ENCODE results near the gene RAB35. TPM values are rescaled to one million over a fixed set of nuclear protein-coding genes. Genes with fewer than 3 reads are reported as not detected.

Gene RAB35
- total RNA-seq, 1 donor from 2014 or later: 26.9 TPM

DNA sequence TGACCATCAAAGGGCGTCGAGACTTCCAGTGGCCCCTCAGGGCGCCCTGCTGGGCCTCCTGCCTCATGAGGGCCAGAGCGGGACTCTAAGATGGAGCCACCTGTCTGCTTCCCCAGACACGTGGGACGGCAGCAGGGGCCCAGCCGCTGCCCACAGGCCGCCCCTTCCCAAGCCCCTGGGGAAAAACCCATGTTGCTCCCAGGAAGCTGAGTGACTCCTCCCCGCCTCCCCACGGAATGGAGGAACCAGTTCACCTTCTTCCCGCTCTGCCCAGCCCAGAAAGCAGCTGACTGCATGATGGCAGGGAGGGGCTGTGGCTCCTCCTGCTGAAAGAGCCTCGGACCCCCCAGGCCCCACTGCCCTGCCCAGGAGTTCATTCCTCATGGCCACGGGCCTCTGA lies 14.9 kb downstream of the RAB35 start:
- no peak for FAIRE-seq
- H3K36me3 ChIP-seq (ENCODE audit: control insufficient read depth, insufficient read depth, low read length): peaks cover 33% of the 10 kb centered on the region

DNA sequence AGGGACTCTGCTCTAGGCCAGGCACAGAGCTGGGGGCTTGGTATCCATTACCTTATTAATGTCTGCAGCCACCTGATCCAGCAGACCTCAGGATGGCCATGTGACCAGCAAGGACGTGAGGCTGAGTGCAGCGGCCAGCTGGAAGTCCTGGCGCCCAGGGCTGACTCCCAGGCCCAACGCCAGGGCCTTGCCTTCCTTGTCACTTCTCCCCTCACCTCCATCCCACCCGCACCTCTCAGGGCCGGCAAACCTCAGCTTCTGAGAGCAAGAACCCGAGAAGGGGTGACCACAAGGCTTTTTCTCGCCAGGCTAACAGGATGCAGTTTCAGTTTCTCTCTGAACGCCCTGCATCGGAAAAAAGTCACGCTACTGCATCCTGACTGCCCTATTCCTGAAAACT lies 15.4 kb downstream of the RAB35 start:
- no peak for DNase-seq (ENCODE audit: low read depth)
- H3K4me3 ChIP-seq (ENCODE audit: low read depth, low read length): no peak overlapping the region
- no peak for FAIRE-seq
- H3K36me3 ChIP-seq (ENCODE audit: control insufficient read depth, insufficient read depth, low read length): peaks cover 34% of the 10 kb centered on the region
- H3K27me3 ChIP-seq (ENCODE audit: control insufficient read depth, insufficient read depth, low read length): no peaks in the 10 kb centered on the region
- TF ChIP-seq, protein P1, sequence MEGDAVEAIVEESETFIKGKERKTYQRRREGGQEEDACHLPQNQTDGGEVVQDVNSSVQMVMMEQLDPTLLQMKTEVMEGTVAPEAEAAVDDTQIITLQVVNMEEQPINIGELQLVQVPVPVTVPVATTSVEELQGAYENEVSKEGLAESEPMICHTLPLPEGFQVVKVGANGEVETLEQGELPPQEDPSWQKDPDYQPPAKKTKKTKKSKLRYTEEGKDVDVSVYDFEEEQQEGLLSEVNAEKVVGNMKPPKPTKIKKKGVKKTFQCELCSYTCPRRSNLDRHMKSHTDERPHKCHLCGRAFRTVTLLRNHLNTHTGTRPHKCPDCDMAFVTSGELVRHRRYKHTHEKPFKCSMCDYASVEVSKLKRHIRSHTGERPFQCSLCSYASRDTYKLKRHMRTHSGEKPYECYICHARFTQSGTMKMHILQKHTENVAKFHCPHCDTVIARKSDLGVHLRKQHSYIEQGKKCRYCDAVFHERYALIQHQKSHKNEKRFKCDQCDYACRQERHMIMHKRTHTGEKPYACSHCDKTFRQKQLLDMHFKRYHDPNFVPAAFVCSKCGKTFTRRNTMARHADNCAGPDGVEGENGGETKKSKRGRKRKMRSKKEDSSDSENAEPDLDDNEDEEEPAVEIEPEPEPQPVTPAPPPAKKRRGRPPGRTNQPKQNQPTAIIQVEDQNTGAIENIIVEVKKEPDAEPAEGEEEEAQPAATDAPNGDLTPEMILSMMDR (IDR thresholded peaks at IDR 0.05; ENCODE audit: insufficient read depth, low read length, severe bottlenecking): no peak

More for the DNA sequence above, 14.9 kb downstream of the RAB35 start:
- TF ChIP-seq, protein P1 (IDR thresholded peaks at IDR 0.05; ENCODE audit: insufficient read depth, low read length, severe bottlenecking): no peak
- Histone ChIP-seq H3K27me3 (ENCODE audit: control insufficient read depth, insufficient read depth, low read length) (no peaks in the 10 kb centered on the region), H3K4me3 (ENCODE audit: low read depth, low read length) (no peak overlapping the region)
- DNase-seq (ENCODE audit: low read depth): no peak

DNA sequence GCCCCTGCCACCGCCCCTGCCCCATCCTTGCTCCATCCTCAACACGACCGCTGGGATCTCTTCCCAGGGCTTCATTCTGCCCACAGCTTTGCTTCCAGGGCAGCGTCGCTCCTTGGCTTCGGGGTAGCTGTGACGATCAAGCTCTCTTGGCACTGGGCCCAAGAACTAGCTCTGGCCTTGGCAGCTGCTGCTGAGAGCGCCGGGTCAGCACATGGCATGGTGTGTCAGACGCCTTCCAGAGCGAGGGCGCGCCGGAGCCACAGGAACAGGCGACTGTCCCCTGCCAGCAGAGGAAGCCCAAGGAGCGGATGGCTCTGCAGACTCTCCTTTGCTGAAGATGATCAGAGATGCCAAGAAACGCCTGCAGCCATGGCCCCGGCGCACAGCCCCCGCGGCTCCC lies 15.9 kb downstream of the RAB35 start:
- TF ChIP-seq, protein P1 (IDR thresholded peaks at IDR 0.05; ENCODE audit: insufficient read depth, low read length, severe bottlenecking): no peak
- no peak for FAIRE-seq
- no peak for DNase-seq (ENCODE audit: low read depth)
- Histone ChIP-seq H3K36me3 (ENCODE audit: control insufficient read depth, insufficient read depth, low read length) (peaks cover 33% of the 10 kb centered on the region), H3K27me3 (ENCODE audit: control insufficient read depth, insufficient read depth, low read length) (no peaks in the 10 kb centered on the region), H3K4me3 (ENCODE audit: low read depth, low read length) (no peak overlapping the region)

DNA sequence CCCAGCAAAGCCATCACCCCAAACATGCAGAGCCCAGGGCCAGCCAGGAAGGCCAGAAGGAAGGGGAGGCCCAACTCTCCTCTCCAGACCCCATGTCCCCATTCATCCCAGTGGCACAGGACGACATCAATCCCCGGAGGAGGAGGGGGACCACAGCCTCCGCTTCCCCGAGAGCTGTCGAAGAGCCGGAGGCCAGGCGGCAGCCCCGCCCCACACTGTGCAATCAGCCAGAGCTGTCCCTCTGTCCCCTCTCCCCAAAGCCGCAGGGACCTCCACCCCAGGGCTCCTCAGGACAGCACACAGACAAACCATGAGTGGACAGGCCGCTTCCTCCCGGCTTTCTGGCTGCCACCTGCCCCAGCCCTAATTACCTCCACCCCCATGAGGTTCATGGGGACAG lies 16.8 kb downstream of the RAB35 start:
- H3K36me3 ChIP-seq (ENCODE audit: control insufficient read depth, insufficient read depth, low read length): peaks cover 32% of the 10 kb centered on the region
- no peak for FAIRE-seq

DNA sequence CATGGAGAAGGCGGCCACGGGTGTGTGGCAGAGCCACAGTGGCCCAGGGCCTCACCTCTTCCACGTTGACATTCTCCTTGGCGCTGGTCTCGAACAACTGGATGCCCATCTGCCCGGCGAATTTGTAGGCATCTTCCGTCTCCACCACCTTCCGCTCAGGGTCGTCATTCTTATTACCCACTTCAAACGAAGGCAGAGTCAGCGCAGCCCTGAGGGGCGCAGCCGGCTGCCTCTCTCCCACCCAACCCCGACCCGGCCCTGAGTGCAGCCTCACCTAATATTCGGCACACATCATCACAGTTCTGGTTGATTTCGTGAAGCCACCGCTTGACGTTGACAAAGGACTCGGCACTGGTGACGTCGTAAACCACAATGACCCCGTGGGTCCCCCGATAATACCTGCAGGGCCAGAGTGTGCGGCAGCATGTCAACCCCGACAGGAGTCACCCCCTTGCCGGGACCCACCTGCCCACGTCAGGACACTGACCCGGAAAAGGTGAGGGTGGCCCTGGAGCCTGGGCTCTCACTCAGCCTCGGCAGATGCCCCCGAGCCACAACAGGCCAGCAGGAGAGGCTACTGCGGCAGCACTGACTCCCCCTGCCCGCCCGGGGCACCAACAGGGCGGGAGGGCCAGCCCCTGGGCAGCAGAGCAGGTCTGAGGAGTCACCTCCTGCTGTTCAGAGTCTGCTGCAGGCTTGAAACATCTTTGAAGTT lies 17.6 kb downstream of the RAB35 start:
- H3K27me3 ChIP-seq (ENCODE audit: control insufficient read depth, insufficient read depth, low read length): no peaks in the 10 kb centered on the region
- FAIRE-seq: no peak
- TF ChIP-seq, protein P1 (IDR thresholded peaks at IDR 0.05; ENCODE audit: insufficient read depth, low read length, severe bottlenecking): no peak

More for the DNA sequence above, 16.8 kb downstream of the RAB35 start:
- no peak overlapping the region for H3K4me3 ChIP-seq (ENCODE audit: low read depth, low read length)
- TF ChIP-seq, protein P1 (IDR thresholded peaks at IDR 0.05; ENCODE audit: insufficient read depth, low read length, severe bottlenecking): no peak
- H3K27me3 ChIP-seq (ENCODE audit: control insufficient read depth, insufficient read depth, low read length): no peaks in the 10 kb centered on the region
- no peak for DNase-seq (ENCODE audit: low read depth)

More for the DNA sequence above, 17.6 kb downstream of the RAB35 start:
- DNase-seq (ENCODE audit: low read depth): no peak
- no peak overlapping the region for H3K4me3 ChIP-seq (ENCODE audit: low read depth, low read length)
- H3K36me3 ChIP-seq (ENCODE audit: control insufficient read depth, insufficient read depth, low read length): peaks cover 33% of the 10 kb centered on the region

Measured in bronchial epithelial cell (primary cell).